Measurements from ENCODE around the gene ZSWIM4. TPM values are rescaled to one million over a fixed set of nuclear protein-coding genes. Genes with fewer than 3 reads are reported as not detected.

The ZSWIM4 gene
- polyA plus RNA-seq, 1 donor from 2014 or later: 4.7 TPM

DNA sequence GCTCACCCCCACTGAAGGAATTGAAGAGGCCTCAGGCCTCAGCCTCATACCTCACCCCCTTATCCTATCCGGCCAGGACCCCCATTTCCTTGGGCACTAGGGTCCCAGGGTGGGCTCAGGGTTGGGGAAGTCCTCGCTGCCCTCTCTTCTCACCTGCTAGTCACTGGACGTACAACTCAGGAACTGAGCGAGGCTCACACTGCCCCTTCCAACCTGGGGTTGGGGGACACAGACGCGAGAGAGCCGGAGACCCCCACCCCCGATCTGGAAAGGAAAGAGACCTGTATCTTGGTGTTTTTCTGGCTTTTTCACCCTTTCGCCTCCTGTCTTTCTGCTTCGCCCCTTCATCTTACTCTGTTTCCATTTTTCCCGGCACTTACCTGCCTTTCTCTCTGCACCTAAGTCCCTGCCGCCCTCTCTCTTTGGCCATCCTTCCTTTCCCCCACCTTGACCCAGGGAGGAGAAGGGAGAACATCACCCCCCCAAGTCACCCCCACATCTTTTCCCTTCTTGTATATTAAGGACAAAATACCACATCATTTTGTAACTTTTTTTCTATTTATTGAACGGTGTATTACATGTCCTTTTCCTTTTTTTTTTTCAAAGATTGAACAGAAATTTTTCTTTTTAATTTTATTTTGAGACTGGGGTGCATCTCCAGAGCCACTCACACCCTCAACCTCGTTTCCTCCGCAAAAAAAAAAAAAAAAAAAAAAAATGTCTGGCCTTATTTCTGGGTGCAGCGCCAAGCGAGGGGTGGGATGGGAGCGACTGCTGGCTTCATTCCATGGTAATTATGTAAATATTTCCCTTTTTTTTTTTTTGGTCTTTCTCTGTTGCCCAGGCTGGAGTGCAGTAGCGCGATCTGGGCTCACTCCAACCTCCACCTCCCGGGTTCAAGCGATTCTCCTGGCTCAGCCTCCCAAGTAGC lies 36.6 kb downstream of the ZSWIM4 start:
- Histone ChIP-seq H3K27ac (ENCODE audit: low read length) (no peak overlapping the region), H3K9me3 (ENCODE audit: low read length) (no peaks in the 10 kb centered on the region), H2AFZ (ENCODE audit: low read depth, low read length) (no peak overlapping the region), H3K27me3 (ENCODE audit: insufficient read depth, low read depth, low read length) (no peaks in the 10 kb centered on the region), H3F3A (ENCODE audit: insufficient read depth, low read length, poor library complexity, severe bottlenecking) (no peaks in the 10 kb centered on the region), H3K9ac (ENCODE audit: low read length) (no peak overlapping the region), H3K36me3 (ENCODE audit: insufficient read depth, low read length) (no peaks in the 10 kb centered on the region), H3K9me2 (ENCODE audit: insufficient read depth, low read length) (no peaks in the 10 kb centered on the region), H3K4me3 (ENCODE audit: low read length) (no peak overlapping the region), H3K4me2 (ENCODE audit: low read length) (no peak overlapping the region), H4K20me1 (ENCODE audit: insufficient read depth) (no peaks in the 10 kb centered on the region), H3K79me2 (replicated peaks; ENCODE audit: insufficient read depth, low read length) (no peaks in the 10 kb centered on the region)
- no peak for TF ChIP-seq MXI1 (conservative IDR thresholded peaks at IDR 0.05; ENCODE audit: poor library complexity, severe bottlenecking)
- TF ChIP-seq SMC3 (conservative IDR thresholded peaks at IDR 0.05; ENCODE audit: poor library complexity): no peak
- TF ChIP-seq TAF1 (IDR thresholded peaks at IDR 0.05; ENCODE audit: low read depth): no peak
- no peak for TF ChIP-seq RAD21 (conservative IDR thresholded peaks at IDR 0.05)
- no peak for TF ChIP-seq EP300 (conservative IDR thresholded peaks at IDR 0.05; ENCODE audit: poor library complexity, severe bottlenecking)
- TF ChIP-seq, protein P1, sequence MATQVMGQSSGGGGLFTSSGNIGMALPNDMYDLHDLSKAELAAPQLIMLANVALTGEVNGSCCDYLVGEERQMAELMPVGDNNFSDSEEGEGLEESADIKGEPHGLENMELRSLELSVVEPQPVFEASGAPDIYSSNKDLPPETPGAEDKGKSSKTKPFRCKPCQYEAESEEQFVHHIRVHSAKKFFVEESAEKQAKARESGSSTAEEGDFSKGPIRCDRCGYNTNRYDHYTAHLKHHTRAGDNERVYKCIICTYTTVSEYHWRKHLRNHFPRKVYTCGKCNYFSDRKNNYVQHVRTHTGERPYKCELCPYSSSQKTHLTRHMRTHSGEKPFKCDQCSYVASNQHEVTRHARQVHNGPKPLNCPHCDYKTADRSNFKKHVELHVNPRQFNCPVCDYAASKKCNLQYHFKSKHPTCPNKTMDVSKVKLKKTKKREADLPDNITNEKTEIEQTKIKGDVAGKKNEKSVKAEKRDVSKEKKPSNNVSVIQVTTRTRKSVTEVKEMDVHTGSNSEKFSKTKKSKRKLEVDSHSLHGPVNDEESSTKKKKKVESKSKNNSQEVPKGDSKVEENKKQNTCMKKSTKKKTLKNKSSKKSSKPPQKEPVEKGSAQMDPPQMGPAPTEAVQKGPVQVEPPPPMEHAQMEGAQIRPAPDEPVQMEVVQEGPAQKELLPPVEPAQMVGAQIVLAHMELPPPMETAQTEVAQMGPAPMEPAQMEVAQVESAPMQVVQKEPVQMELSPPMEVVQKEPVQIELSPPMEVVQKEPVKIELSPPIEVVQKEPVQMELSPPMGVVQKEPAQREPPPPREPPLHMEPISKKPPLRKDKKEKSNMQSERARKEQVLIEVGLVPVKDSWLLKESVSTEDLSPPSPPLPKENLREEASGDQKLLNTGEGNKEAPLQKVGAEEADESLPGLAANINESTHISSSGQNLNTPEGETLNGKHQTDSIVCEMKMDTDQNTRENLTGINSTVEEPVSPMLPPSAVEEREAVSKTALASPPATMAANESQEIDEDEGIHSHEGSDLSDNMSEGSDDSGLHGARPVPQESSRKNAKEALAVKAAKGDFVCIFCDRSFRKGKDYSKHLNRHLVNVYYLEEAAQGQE (IDR thresholded peaks at IDR 0.05; ENCODE audit: borderline replicate concordance): no peak
- TF ChIP-seq POLR2AphosphoS5 (IDR thresholded peaks at IDR 0.05): no peak
- TF ChIP-seq, protein P2, sequence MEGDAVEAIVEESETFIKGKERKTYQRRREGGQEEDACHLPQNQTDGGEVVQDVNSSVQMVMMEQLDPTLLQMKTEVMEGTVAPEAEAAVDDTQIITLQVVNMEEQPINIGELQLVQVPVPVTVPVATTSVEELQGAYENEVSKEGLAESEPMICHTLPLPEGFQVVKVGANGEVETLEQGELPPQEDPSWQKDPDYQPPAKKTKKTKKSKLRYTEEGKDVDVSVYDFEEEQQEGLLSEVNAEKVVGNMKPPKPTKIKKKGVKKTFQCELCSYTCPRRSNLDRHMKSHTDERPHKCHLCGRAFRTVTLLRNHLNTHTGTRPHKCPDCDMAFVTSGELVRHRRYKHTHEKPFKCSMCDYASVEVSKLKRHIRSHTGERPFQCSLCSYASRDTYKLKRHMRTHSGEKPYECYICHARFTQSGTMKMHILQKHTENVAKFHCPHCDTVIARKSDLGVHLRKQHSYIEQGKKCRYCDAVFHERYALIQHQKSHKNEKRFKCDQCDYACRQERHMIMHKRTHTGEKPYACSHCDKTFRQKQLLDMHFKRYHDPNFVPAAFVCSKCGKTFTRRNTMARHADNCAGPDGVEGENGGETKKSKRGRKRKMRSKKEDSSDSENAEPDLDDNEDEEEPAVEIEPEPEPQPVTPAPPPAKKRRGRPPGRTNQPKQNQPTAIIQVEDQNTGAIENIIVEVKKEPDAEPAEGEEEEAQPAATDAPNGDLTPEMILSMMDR (IDR thresholded peaks at IDR 0.05; ENCODE audit: poor library complexity, severe bottlenecking): no peak
- no peak for TF ChIP-seq EZH2 (IDR thresholded peaks at IDR 0.05; ENCODE audit: borderline replicate concordance, insufficient read depth, low read length, poor library complexity, severe bottlenecking)

DNA sequence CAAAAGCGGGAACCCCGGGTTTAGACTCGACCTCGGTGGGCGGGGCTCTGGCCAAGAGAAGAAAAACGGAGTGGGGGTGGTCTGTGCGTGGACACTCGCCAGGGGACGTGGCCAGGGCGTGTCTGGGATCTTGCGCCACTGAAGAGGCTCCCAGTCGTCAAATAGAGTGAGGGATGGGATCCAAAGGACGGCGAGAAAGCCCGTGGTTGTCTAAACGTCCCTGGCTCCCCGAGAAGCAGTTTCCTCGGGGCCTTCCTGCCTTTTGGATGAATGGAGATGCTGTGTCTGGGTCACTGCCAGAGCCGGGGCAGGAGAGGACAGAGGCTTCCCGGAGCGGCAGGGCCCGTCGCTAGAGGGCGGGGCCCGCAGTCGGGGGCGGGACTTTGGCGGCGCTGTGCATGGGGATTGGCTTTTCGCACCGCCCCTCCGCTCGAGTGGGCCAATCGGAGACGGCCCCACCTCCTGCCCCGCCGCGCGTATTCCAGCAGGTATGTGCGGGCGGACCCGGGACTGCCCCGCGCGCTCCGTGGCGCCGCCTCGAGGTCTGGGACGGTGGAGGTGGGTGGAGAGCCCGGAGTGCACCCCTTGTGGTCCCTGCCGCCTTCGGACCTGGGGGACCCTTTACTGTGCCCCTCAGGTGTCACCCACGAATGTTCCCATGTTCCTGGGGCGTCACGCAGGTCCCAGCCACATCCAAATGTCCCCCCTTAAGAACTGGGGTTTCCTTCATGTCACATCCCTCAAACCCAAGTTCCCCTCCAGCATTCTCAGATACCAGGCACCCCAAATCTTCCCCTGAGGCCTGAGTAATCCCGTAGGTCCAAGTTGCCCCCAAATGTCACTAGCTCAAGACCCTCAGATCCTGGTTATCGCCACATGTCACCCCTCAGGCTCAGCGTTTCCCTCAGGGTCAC lies 38.3 kb downstream of the ZSWIM4 start:
- H3K4me2 ChIP-seq (ENCODE audit: low read length): no peak overlapping the region
- no peaks in the 10 kb centered on the region for H3K36me3 ChIP-seq (ENCODE audit: insufficient read depth, low read length)
- no peaks in the 10 kb centered on the region for H4K20me1 ChIP-seq (ENCODE audit: insufficient read depth)
- H3K4me3 ChIP-seq (ENCODE audit: low read length): peak overlapping the region; percentile 66
- peak overlapping the region; percentile 36 for H3K9ac ChIP-seq (ENCODE audit: low read length)
- H3F3A ChIP-seq (ENCODE audit: insufficient read depth, low read length, poor library complexity, severe bottlenecking): no peaks in the 10 kb centered on the region
- H3K27me3 ChIP-seq (ENCODE audit: insufficient read depth, low read depth, low read length): no peaks in the 10 kb centered on the region
- no peaks in the 10 kb centered on the region for H3K9me2 ChIP-seq (ENCODE audit: insufficient read depth, low read length)
- H3K27ac ChIP-seq (ENCODE audit: low read length): no peak overlapping the region
- TF ChIP-seq EZH2 (IDR thresholded peaks at IDR 0.05; ENCODE audit: borderline replicate concordance, insufficient read depth, low read length, poor library complexity, severe bottlenecking): no peak
- TF ChIP-seq, protein P2 (IDR thresholded peaks at IDR 0.05; ENCODE audit: poor library complexity, severe bottlenecking): peak; percentile 52
- no peak for TF ChIP-seq SMC3 (conservative IDR thresholded peaks at IDR 0.05; ENCODE audit: poor library complexity)
- TF ChIP-seq POLR2AphosphoS5 (IDR thresholded peaks at IDR 0.05): peak; percentile 20
- H3K9me3 ChIP-seq (ENCODE audit: low read length): no peaks in the 10 kb centered on the region
- H3K79me2 ChIP-seq (replicated peaks; ENCODE audit: insufficient read depth, low read length): no peaks in the 10 kb centered on the region
- H2AFZ ChIP-seq (ENCODE audit: low read depth, low read length): peak overlapping the region; percentile 8

All from neural cell (in vitro differentiated cells).